OCI-LY1 (cell line): ENCODE data around the gene FTHL17.

ENCODE experiments used
- H2AFZ ChIP-seq: fragments of 200-600 bp; sonication (generic), shearing (Covaris generic); 2 replicates; pipeline ENCODE4 v1.6.0; 2014; ENCODE audit warnings: antibody characterized with exemption, mild to moderate bottlenecking, low read length
- H3F3A ChIP-seq: fragments of 200-600 bp; sonication (generic), shearing (Covaris generic); 2 replicates; pipeline ENCODE4 v1.6.0; 2014; ENCODE audit warnings: mild to moderate bottlenecking, antibody characterized with exemption, low read length, moderate library complexity; ENCODE audit not compliant: insufficient read depth
- H3K27ac ChIP-seq: fragments of 200-600 bp; sonication (generic); 2 replicates; pipeline ENCODE4 v1.5.1; 2014; ENCODE audit warnings: low read length, mixed run types, mild to moderate bottlenecking, low read depth; ENCODE audit not compliant: poor library complexity, severe bottlenecking
- H3K27me3 ChIP-seq: fragments of 200-600 bp; sonication (generic); 2 replicates; pipeline ENCODE4 v1.6.0; 2014; ENCODE audit warnings: antibody characterized with exemption, mild to moderate bottlenecking, low read length, moderate library complexity; ENCODE audit not compliant: insufficient read depth
- H3K36me3 ChIP-seq: fragments of 200-600 bp; sonication (generic); 2 replicates; pipeline ENCODE4 v1.6.1; 2014; ENCODE audit warnings: mild to moderate bottlenecking, antibody characterized with exemption, low read length, moderate library complexity, mixed read lengths; ENCODE audit not compliant: insufficient read depth
- H3K4me1 ChIP-seq: fragments of 200-600 bp; sonication (generic); 2 replicates; pipeline ENCODE4 v1.5.1; 2014; ENCODE audit warnings: mild to moderate bottlenecking, low read length, moderate library complexity; ENCODE audit not compliant: insufficient read depth, severe bottlenecking
- H3K4me2 ChIP-seq: fragments of 200-600 bp; sonication (generic), shearing (Covaris generic); 2 replicates; pipeline ENCODE4 v1.6.1; 2014; ENCODE audit warnings: low read length
- H3K4me3 ChIP-seq: fragments of 200-600 bp; sonication (generic); 2 replicates; pipeline ENCODE4 v1.5.1; 2014; ENCODE audit warnings: low read length, low read depth, mild to moderate bottlenecking, mixed read lengths; ENCODE audit not compliant: poor library complexity, severe bottlenecking
- H3K79me2 ChIP-seq: fragments of 200-600 bp; shearing (Covaris generic); 2 replicates; pipeline ENCODE4 v1.6.1; 2016; ENCODE audit warnings: mixed run types, low read length, mixed read lengths; ENCODE audit not compliant: insufficient read depth
- H3K9ac ChIP-seq: fragments of 200-600 bp; sonication (generic), shearing (Covaris generic); 2 replicates; pipeline ENCODE4 v1.6.1; 2014; ENCODE audit warnings: mild to moderate bottlenecking, low read length, mixed read lengths
- H3K9me2 ChIP-seq: fragments of 200-600 bp; sonication (generic), shearing (Covaris generic); 2 replicates; pipeline ENCODE4 v1.6.1; 2014; ENCODE audit warnings: low read depth, mild to moderate bottlenecking, low read length, mixed read lengths
- H3K9me3 ChIP-seq: fragments of 200-600 bp; shearing (Covaris generic); 2 replicates; pipeline ENCODE4 v1.6.1; 2014; ENCODE audit warnings: low read length, mixed read lengths
- H4K20me1 ChIP-seq: fragments of 200-600 bp; sonication (generic), shearing (Covaris generic); 2 replicates; pipeline ENCODE4 v1.6.0; 2016; ENCODE audit warnings: mild to moderate bottlenecking, low read length; ENCODE audit not compliant: insufficient read depth
- EZH2 ChIP-seq: fragments of 200-600 bp; sonication (generic), shearing (Covaris generic); IDR thresholded peaks from 2 replicates; pipeline ENCODE4 v1.8.0; 2017; ENCODE audit warnings: borderline replicate concordance, mixed run types, mild to moderate bottlenecking, antibody characterized with exemption, low read length, moderate library complexity, mixed read lengths
- TF ChIP-seq, protein P1 (sequence below): fragments of 200-600 bp; sonication (generic), shearing (Covaris generic); IDR thresholded peaks from 2 replicates; pipeline ENCODE4 v1.5.1; 2017; ENCODE audit warnings: mild to moderate bottlenecking, antibody characterized with exemption, low read length, moderate library complexity, mixed read lengths

Gene FTHL17

GRCh38 chrX:31058284-31058683 lies 13.6 kb downstream of the FTHL17 start:
- no peak overlapping the region for H3K4me2 ChIP-seq
- no peaks in the 10 kb centered on the region for H3K79me2 ChIP-seq
- H3K27ac ChIP-seq: no peak overlapping the region
- TF ChIP-seq, protein P1, sequence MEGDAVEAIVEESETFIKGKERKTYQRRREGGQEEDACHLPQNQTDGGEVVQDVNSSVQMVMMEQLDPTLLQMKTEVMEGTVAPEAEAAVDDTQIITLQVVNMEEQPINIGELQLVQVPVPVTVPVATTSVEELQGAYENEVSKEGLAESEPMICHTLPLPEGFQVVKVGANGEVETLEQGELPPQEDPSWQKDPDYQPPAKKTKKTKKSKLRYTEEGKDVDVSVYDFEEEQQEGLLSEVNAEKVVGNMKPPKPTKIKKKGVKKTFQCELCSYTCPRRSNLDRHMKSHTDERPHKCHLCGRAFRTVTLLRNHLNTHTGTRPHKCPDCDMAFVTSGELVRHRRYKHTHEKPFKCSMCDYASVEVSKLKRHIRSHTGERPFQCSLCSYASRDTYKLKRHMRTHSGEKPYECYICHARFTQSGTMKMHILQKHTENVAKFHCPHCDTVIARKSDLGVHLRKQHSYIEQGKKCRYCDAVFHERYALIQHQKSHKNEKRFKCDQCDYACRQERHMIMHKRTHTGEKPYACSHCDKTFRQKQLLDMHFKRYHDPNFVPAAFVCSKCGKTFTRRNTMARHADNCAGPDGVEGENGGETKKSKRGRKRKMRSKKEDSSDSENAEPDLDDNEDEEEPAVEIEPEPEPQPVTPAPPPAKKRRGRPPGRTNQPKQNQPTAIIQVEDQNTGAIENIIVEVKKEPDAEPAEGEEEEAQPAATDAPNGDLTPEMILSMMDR: no peak
- no peak for TF ChIP-seq EZH2
- no peaks in the 10 kb centered on the region for H3K9me3 ChIP-seq
- H3F3A ChIP-seq: no peaks in the 10 kb centered on the region
- no peaks in the 10 kb centered on the region for H3K36me3 ChIP-seq
- no peaks in the 10 kb centered on the region for H3K27me3 ChIP-seq
- H3K9ac ChIP-seq: no peak overlapping the region
- no peaks in the 10 kb centered on the region for H3K9me2 ChIP-seq
- no peaks in the 10 kb centered on the region for H4K20me1 ChIP-seq
- H3K4me1 ChIP-seq: no peaks in the 10 kb centered on the region
- no peak overlapping the region for H2AFZ ChIP-seq
- H3K4me3 ChIP-seq: no peak overlapping the region

- no peak overlapping the region for H3K4me2 ChIP-seq
Measured at GRCh38 chrX:31057691-31058090, 14.2 kb downstream of the FTHL17 start.

GRCh38 chrX:31057291-31057690 lies 14.6 kb downstream of the FTHL17 start:
- H3K79me2 ChIP-seq: no peaks in the 10 kb centered on the region
- no peak overlapping the region for H3K4me2 ChIP-seq
- no peaks in the 10 kb centered on the region for H4K20me1 ChIP-seq
- no peaks in the 10 kb centered on the region for H3K27me3 ChIP-seq
- H3K4me1 ChIP-seq: no peaks in the 10 kb centered on the region
- H3K9me3 ChIP-seq: no peaks in the 10 kb centered on the region
- no peaks in the 10 kb centered on the region for H3F3A ChIP-seq
- no peak overlapping the region for H3K9ac ChIP-seq
- no peaks in the 10 kb centered on the region for H3K9me2 ChIP-seq
- H3K27ac ChIP-seq: no peak overlapping the region
- H3K36me3 ChIP-seq: no peaks in the 10 kb centered on the region
- no peak overlapping the region for H3K4me3 ChIP-seq
- H2AFZ ChIP-seq: no peak overlapping the region
- TF ChIP-seq EZH2: no peak
- TF ChIP-seq, protein P1: no peak

More at GRCh38 chrX:31057691-31058090, 14.2 kb downstream of the FTHL17 start:
- Histone ChIP-seq H3K4me3 (no peak overlapping the region), H3K9me2 (no peaks in the 10 kb centered on the region), H3K9me3 (no peaks in the 10 kb centered on the region), H2AFZ (no peak overlapping the region), H3K79me2 (no peaks in the 10 kb centered on the region), H3F3A (no peaks in the 10 kb centered on the region), H3K27ac (no peak overlapping the region), H3K36me3 (no peaks in the 10 kb centered on the region), H3K27me3 (no peaks in the 10 kb centered on the region), H3K4me1 (no peaks in the 10 kb centered on the region), H4K20me1 (no peaks in the 10 kb centered on the region), H3K9ac (no peak overlapping the region)
- TF ChIP-seq, protein P1: no peak
- TF ChIP-seq EZH2: no peak
